Stimulated activated CD8-positive, alpha-beta memory T cell treated with anti-CD3 and anti-CD28 coated beads, Interleukin-4, amount 100 ng/mL, for 48 hours (primary cell): Measurements from ENCODE around the gene SERPINB6.

Experiments used
- DNase-seq: peaks from one replicate; pipeline ENCODE4 v3.0.0-alpha.2; 2020

Gene SERPINB6

DNA sequence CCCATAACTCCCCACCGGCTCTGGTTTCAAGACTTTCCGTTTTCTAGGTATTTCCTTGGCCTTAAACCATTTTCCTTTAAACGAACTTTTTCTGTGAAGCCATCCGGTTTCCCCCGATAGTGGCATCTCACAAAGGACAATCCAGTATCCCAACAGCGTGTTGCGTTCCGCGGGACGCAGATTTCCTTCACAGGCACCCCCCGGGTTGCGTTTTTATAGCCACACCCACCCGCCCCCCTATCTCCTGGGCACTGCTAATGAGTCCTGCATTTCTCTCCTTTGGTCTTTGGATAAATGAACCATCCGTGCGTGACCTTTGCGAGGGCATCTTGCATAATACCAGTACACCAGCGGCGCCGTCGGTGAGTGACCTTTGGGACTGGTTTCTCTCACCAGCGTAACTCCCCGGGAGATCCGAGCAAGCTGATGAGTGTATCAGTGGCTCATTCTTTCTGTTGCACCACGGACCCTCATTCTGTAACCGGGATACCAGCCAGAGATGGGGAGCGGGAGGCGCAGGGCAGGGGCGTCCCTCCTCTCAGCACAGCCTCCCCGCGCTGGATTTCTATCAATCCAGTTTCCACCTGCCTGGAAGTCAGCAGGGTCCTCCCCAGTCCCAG is 27.7 kb upstream of the SERPINB6 start:
- DNase-seq, result peak; percentile 53

- DNase-seq, result peak; percentile 60
Observed at GRCh38 chr6:2998249-2998997, 27.1 kb upstream of the SERPINB6 start.

GRCh38 chr6:2993755-2994317 is 22.5 kb upstream of the SERPINB6 start:
- no peak for DNase-seq

DNA sequence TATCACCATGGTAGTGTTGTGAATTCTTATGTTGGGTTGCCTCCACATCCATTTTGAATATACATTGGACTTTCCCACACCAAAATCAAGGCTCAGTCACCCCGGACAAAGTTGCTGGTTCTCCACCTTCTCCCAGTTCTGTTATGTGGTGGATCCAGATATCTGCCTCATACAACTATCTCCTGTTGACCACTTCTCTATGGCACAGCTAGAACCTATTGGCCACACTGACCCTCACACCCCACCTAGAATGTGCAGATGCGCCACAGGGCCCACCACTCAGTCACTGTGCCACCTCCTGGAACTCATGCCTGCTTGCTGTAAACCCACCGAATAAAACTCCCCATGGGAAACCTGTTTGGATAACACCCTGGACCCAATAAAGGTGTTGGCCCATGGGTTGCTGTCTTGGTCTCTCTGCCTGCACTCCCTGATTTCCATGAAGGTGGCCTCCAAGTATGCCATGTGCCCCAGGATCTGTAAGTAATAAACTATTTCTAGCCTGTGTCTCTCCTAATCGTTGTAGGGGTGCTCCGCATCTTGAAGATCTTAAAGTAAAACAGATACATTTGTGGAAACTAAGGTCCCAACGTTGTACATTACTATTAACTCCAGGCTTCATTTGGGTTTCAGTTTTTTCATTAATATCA is 21.1 kb upstream of the SERPINB6 start:
- DNase-seq, result no peak

DNA sequence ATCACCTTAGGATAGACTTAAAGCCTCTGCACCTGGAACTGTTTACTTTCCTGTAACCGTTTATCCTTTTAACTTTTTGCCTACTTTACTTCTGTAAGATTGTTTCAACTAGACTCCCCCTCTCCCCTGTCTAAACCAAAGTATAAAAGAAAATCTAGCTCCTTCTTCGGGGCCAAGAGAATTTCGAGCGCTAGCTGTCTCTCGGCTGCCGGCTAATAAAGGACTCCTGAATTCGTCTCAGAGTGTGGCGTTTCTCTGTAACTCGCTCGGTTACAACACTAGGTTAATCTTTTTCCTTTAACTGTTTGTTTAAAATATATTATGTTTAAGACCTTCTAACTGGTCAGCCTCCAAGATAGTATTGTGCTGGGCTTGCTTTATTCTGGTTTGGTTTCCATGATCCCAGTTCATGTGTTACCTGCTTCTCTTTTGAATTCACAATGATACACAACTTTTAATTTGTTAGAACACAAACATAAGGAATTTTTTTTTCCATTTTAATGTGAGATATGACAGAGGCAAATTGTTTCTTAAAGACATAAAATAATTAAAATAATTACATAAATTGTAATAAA is 19.7 kb upstream of the SERPINB6 start:
- DNase-seq, result no peak

GRCh38 chr6:2990248-2990931 is 19.0 kb upstream of the SERPINB6 start:
- DNase-seq, result peak; percentile 39

DNA sequence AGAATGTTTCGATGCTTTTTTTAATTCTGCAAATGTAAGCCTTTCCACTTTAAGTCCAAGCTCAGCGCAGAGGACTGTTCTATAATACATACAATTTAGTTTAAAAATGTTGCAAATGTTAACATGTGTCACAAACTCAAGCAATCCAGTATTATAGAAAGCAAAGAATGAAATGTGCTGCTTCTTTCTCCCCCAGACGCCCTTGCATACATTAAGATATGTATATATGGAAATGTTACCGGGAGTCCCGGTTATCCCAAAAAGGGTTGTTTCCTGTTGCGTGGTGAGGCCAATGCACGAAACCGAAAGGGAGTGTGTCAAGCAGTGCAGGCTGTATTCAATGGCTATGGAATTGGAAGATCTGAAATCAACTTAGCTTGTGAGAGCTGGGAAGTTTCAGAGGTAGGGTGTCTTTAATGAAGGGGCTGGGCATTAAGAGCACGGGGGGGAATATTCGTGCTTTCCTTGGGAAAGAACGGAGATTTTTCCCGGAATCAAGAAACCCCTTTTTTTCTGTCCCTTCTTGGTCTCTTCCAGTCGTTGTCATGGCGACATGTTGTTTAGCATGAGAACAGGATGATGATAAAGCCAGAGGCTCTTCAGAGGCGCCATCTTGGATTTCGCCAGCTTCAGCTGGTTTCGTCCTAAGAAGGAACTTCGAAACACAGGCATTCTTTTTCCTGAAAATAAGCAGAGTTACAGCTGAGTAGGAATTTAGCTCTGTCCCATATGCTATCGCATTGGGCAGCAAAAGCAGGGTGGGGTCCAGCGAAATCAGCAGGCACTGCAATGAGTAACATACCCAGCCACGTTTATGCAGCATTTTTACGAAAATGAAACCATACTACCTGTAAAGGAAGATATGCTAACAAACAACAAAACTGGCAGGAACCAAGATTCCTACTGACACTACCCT is 18.2 kb upstream of the SERPINB6 start:
- peak; percentile 75 for DNase-seq

GRCh38 chr6:2988426-2989331 is 17.3 kb upstream of the SERPINB6 start:
- peak; percentile 84 for DNase-seq

- DNase-seq, result no peak
Observed at GRCh38 chr6:2988094-2988425, 16.7 kb upstream of the SERPINB6 start.

DNA sequence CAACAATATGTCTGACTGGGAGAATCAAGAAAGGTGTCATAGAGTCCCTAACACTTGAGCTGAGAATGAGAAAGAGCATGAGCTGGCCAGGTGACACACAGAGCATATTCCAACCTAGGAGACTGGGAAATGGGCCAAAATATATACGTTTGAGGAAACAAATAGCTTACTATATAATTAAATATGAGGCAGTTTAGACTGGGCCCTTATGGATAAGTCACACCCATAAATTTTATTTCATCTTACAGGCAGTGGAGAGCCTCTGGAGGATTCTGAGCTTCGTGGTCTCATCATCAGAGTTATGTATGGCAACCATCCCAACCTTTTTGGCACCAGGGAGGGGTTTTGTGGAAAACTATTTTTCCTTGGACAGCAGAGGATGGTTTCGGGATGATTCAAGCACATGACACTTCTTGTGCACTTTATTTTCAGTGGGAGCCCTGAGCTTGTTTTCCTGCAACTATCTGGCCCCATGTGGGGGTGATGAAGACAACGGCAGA is 15.4 kb upstream of the SERPINB6 start:
- no peak for DNase-seq

DNA sequence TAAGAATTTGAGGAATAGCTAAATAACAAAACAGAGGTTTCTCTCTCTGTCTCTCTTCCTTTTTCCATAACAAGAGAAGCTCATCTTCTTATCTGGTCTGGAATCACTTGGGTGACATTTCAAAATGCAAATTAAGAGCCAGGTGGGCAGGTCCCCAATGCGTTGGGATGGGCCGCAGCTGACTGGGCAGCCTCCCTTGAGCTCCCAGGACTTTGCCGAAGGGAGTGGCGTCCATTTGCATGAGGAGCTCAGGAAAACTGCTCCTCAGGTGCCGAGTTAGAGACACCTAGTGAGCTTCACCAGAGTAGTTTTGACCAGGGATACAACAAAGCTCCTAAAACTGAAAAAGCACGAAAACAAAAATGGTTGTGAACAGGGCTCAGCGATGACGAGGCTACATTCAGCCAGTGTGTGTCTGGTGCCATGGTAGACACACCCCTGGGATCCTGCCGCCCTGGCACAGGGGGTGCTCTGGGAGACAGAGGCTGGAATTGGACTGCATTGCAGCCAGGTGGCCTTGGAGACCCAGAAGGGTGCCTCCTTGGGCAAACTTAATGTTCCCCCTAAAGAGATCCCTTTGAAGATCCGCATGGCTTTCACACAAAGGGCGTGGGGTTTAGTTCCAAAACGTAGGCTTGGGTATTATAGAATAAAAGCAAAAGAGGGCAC is 13.5 kb upstream of the SERPINB6 start:
- DNase-seq, result no peak

DNA sequence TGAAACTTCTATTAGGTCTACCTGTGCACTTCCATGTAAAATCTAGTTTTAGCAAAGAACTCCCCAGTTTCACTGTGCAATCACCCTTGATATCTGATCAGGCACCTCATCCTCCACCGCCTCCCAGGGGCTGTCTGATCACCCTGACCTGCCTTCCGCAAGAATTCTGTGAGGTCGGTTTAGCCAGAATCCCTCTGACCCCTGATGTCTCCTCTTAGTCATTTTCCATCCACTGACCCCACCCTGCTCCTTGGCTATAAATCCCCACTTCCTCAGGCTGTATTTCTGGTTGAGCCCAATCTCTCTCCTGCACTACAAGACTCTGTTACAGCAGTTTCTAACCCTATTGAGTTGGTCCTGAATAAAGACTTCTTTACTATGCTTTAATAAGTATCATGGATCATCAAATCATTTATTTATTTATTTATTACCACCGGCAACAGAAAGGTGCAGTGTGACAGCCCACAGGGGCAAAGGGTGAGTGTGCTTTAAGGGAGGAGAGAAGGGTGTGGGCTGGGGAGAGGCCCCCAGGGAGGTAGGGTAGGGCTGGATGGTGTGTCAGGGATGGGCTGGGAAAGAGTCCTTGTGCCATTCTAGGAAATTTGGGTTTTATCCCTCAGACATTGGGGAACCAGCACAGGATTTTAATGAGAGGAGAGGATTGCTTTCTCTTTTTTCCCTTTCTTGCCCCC is 11.2 kb upstream of the SERPINB6 start:
- no peak for DNase-seq

GRCh38 chr6:2980465-2980855 is 9.1 kb upstream of the SERPINB6 start:
- DNase-seq, result no peak

- no peak for DNase-seq
Observed at GRCh38 chr6:2979819-2980464, 8.6 kb upstream of the SERPINB6 start.

DNA sequence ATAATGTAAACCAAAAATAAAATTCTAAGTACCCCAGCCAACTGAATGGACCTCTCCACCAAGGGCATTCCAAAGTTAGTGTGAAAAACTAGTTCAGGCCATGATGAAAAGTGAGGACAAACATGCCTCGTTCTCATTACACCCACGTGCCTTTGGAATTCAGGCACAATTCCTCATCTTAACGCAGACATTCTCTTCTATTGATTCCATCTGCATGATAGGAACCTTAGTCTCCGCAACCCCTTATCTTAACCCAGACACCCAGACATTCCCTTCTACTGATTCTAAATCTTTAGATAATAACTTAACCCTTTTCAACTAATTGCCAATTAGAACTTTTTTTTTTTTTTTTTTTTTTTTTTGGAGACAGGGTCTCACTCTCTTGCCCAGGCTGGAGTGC is 7.6 kb upstream of the SERPINB6 start:
- no peak for DNase-seq

DNA sequence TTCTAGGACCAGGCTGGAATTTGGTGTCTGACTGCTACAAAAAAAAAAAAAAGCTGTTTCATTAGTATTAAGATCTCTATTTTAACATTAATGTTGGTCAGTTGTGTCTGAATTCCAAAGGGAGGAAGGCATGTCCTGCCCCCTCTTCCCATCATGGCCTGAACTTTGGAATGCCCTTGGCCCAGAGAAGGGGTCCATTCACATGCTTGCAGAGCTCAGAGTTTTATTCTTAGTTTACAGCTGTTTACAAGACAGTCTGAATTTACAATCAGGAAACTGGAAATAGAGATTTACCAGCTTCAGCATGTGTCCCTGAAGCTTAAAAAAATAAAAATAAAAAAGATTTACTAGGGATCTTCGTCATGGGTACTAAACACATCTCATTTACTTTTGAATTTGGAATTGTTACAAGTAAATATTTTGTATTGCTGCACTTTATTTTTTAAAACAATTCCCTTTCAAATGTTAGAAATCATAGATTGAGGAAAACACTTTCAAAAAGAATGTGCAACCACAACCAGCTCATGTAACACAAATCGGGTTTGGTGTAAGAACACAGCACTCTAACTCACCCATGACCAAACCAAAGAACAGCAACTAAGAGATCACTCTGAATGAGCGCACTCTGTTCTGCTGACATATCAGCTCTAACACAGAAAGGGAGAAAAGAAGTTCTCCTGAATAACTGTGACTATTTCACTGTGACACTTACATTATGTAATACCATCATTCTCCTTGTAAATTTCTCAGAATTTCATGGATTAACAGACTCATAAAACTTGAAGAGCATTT is 6.6 kb upstream of the SERPINB6 start:
- peak; percentile 16 for DNase-seq

DNA sequence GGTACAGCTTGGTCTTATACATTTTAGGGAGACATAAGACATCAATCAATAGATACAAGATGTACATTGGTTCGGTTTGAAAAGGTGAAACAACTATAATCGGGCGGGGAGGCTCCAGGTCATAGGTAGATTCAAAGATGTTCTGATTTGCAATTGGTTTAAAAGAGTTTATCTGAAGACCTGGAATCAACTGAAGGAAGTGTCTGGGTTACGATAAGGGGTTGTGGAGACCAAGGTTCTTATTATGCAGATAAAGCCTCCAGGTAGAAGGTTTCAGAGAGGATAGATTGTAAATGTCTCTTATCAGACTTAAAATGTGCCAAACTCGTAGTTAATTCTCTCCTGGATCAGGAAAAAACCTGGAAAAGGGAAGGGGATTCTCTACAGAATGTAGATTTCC is 5.9 kb upstream of the SERPINB6 start:
- DNase-seq, result no peak

DNA sequence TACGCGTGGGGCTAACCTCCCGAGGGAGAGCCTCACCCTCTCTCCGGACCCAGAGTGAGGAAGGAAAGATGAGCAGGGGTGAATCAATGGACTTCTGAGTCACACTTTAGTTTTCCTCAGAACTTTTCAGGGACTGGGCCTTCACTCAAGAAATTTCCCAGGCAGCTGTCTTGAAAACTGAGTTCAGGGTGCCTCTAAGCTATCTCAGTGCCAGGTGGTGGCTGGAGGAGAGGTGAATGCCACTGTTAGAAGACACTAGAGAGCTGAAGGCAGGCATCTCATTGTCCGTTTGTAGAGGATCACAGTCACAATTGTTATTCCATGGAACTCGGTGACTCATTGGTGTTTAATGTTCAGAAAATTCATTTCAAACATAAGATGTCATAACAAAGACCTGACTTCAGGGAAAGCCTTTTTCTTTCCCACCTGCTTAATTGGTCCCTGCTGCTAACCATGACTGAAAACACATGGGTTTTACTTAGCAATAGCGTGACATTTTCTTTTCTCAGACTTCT is 5.3 kb upstream of the SERPINB6 start:
- DNase-seq, result no peak
